Stimulated activated CD4-positive, alpha-beta T cell treated with anti-CD3 and anti-CD28 coated beads, Interleukin-12 subunit alpha, Interleukin-12 subunit beta, amount 100 ng/mL, for 4 hours (primary cell): ENCODE data around the gene CDCP1.
"Not testable (repeated sequence)": the region's sequence is repeated elsewhere in the genome, so short reads cannot be mapped to it uniquely, and the experiment has no call there.

Experiments used
- DNase-seq: peaks from one replicate; pipeline ENCODE4 v3.0.0-alpha.2; 2020

CDCP1 gene

GRCh38 chr3:45169125-45169904, 23.1 kb upstream of the CDCP1 start:
- no peak for DNase-seq

- DNase-seq = no peak
Observed at GRCh38 chr3:45168451-45168850, 22.3 kb upstream of the CDCP1 start.

- DNase-seq = peak; percentile 74
Observed at GRCh38 chr3:45167011-45167911, 21.1 kb upstream of the CDCP1 start.

GRCh38 chr3:45166321-45166879, 20.2 kb upstream of the CDCP1 start:
- no peak for DNase-seq

- DNase-seq = no peak
Observed at GRCh38 chr3:45165497-45166283, 19.5 kb upstream of the CDCP1 start.

- no peak for DNase-seq
Observed at GRCh38 chr3:45164056-45164455, 17.9 kb upstream of the CDCP1 start.

GRCh38 chr3:45163481-45163880, 17.3 kb upstream of the CDCP1 start:
- DNase-seq = no peak

GRCh38 chr3:45154641-45155147, 8.5 kb upstream of the CDCP1 start:
- DNase-seq = no peak

GRCh38 chr3:45153658-45154437, 7.7 kb upstream of the CDCP1 start:
- no peak for DNase-seq

GRCh38 chr3:45152307-45152706, 6.1 kb upstream of the CDCP1 start:
- DNase-seq = no peak

- DNase-seq = no peak
Observed at GRCh38 chr3:45151100-45151499, 4.9 kb upstream of the CDCP1 start.

GRCh38 chr3:45148921-45149320, 2.7 kb upstream of the CDCP1 start:
- no peak for DNase-seq

- DNase-seq = no peak
Observed at GRCh38 chr3:45145223-45145622, 955 bp downstream of the CDCP1 start.

GRCh38 chr3:45143673-45144671, 2.2 kb downstream of the CDCP1 start:
- DNase-seq = no peak

- DNase-seq = not testable (repeated sequence)
Observed at GRCh38 chr3:45140770-45141155, 5.4 kb downstream of the CDCP1 start.

GRCh38 chr3:45140141-45140769, 5.9 kb downstream of the CDCP1 start:
- no peak for DNase-seq

GRCh38 chr3:45139372-45140140, 6.6 kb downstream of the CDCP1 start:
- no peak for DNase-seq

- no peak for DNase-seq
Observed at GRCh38 chr3:45137656-45138181, 8.5 kb downstream of the CDCP1 start.

- DNase-seq = no peak
Observed at GRCh38 chr3:45135959-45136358, 10.2 kb downstream of the CDCP1 start.
